AG04450 (cell line): Measurements from ENCODE around the gene DDT. TPM values are rescaled to one million over a fixed set of nuclear protein-coding genes. Genes with fewer than 3 reads are reported as not detected.
"Not testable (repeated sequence)": the region's sequence is repeated elsewhere in the genome, so short reads cannot be mapped to it uniquely, and the experiment has no call there.

Source experiments
- CTCF ChIA-PET: fragments of 300-600, 350-600 bp; formaldehyde crosslinking; extraction: SDS; loops from one replicate; lab custom pipeline; 2022; ENCODE audit warnings: antibody characterized with exemption, inconsistent platforms; lab: Charles Lee
- POLR2A ChIA-PET: fragments of 350-600 bp; formaldehyde crosslinking; extraction: SDS; loops from one replicate; lab custom pipeline; 2021; ENCODE audit warnings: antibody characterized with exemption, inconsistent platforms; lab: Yijun Ruan, JAX
- DNase-seq: peaks from one replicate; pipeline ENCODE4 v3.0.0-alpha.2; 2011; ENCODE audit warnings: low read depth, low spot score
- H3K27ac ChIP-seq: one replicate; pipeline ENCODE4 v1.5.1; 2012; ENCODE audit warnings: low read depth, low read length, control low read depth
- H3K27me3 ChIP-seq: one replicate; pipeline ENCODE4 v1.6.0; 2012; ENCODE audit warnings: low read length; ENCODE audit not compliant: control insufficient read depth, insufficient read depth
- H3K4me3 ChIP-seq: 2 replicates; pipeline ENCODE4 v1.5.1; 2011; ENCODE audit warnings: mild to moderate bottlenecking, low read depth, low read length, control low read depth
- H3K9me3 ChIP-seq: 2 replicates; pipeline ENCODE4 v1.5.1; 2012; ENCODE audit warnings: low read length; ENCODE audit not compliant: control insufficient read depth, insufficient read depth
- CTCF ChIP-seq: IDR thresholded peaks from 2 replicates; pipeline ENCODE4 v1.5.1; 2011; ENCODE audit warnings: low read depth, low read length, control low read depth, inconsistent platforms
- polyA minus RNA-seq: library from RNA; depleted of rRNA, polyadenylated mRNA; stranded (reverse); fragments of >200 nt; gene quantifications from 2 replicates; pipeline ENCODE4 v1.2.3, GENCODE V29; 2011; rRNA and poly(A)+ RNA removed
- polyA plus RNA-seq: library from polyadenylated mRNA; depleted of rRNA; stranded (reverse); fragments of >200 nt; gene quantifications from 2 replicates; pipeline ENCODE4 v1.2.3, GENCODE V29; 2011; rRNA removed

The DDT gene
- polyA plus RNA-seq (91.4 and 99.4 TPM in 2 replicates), polyA minus RNA-seq (10.2 and 18.5 TPM in 2 replicates)

- H3K9me3 ChIP-seq, POLR2A ChIA-PET, H3K27ac ChIP-seq, CTCF ChIA-PET, DNase-seq, H3K27me3 ChIP-seq, H3K4me3 ChIP-seq: not testable (repeated sequence)
Measured at GRCh38 chr22:23974345-23974744, at the start of gene DDT. Gene DDT (minus strand): TSS chr22:23974441. CDS start chr22:23974414, 27 bp downstream.

GRCh38 chr22:24023204-24023789 is 49.1 kb upstream of the DDT start:
- Histone ChIP-seq H3K9me3 (no peaks in the 10 kb centered on the region), H3K27ac (no peak overlapping the region), H3K4me3 (no peak overlapping the region), H3K27me3 (no peaks in the 10 kb centered on the region)
- DNase-seq = no peak
- TF ChIP-seq CTCF = no peak
- CTCF ChIA-PET = no interaction called here
- POLR2A ChIA-PET = no interaction called here

- Histone ChIP-seq H3K4me3 (no peak overlapping the region), H3K27ac (no peak overlapping the region), H3K9me3 (no peaks in the 10 kb centered on the region), H3K27me3 (no peaks in the 10 kb centered on the region)
- DNase-seq = no peak
- ChIA-PET POLR2A (no interaction called here), CTCF (no interaction called here)
- no peak for TF ChIP-seq CTCF
Measured at GRCh38 chr22:24021304-24021703, 47.1 kb upstream of the DDT start.

- ChIA-PET POLR2A (no interaction called here), CTCF (interaction anchor here (0.7 kb wide), 1 partner anchor 141 kb away, joined by 5 read pairs; no protein-coding TSS in a partner anchor)
- no peak for DNase-seq
- no peaks in the 10 kb centered on the region; the same call in 1 of the 2 replicates for H3K9me3 ChIP-seq
- no peaks in the 10 kb centered on the region for H3K27me3 ChIP-seq
- H3K4me3 ChIP-seq = no peak overlapping the region
- no peak for TF ChIP-seq CTCF
- H3K27ac ChIP-seq = no peak overlapping the region
Measured at GRCh38 chr22:24016156-24016555, 41.9 kb upstream of the DDT start.

GRCh38 chr22:24011735-24012068 is 37.5 kb upstream of the DDT start:
- no peaks in the 10 kb centered on the region; the same call in 1 of the 2 replicates for H3K9me3 ChIP-seq
- peaks cover 4% of the 10 kb centered on the region for H3K27me3 ChIP-seq
- POLR2A ChIA-PET = no interaction called here
- CTCF ChIA-PET = interaction anchor here (0.8 to 1.6 kb wide), 3 partner anchors 144 to 163 kb away, joined by 3 to 7 read pairs (median 3); no protein-coding TSS in a partner anchor
- DNase-seq = no peak
- H3K27ac ChIP-seq = no peak overlapping the region
- no peak for TF ChIP-seq CTCF
- H3K4me3 ChIP-seq = peak overlapping the region; percentile 93
